ENCODE results near the gene PERCC1. TPM values are rescaled to one million over a fixed set of nuclear protein-coding genes. Genes with fewer than 3 reads are reported as not detected.

Gene PERCC1
- total RNA-seq, 1 experiment from 2014 or later: not detected

DNA sequence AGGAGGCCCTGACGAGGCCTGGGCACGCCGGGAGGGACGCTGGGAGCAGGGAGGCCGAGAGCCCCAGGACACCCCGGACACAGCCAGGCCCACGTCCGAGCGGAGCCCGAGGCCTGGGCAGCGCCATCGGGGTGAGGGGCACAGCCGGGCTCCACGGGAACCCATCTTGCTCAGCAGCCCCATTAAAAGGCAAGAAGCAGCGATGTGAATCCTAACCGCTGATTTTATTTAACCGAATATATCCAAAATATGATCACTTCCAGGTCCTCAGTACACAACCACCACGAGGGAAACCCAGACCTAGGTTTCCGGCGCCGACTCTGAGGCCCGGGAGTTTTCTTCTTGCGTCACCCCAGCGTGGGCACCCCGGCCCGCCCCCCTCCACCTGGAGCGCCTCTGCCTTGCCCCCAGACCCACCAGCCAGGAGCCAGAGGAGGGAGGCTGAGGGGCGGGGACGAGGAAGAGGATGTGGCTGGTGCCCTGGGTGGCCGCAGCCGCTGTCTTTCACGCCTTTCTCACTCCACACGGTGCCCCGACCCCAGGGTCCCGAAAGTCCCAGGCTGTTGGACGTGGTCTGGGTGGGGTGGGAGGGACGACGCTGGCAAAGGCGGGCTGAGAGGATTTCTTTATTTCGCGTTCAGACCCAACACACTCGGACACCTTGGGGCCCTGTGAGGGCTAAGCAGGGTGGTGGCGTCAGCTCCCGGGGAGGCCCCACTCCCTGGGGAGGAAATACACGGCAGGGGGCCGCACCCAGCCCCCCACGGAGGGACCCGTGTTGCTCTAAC lies 14.0 kb downstream of the PERCC1 start:
- DNase-seq (ENCODE audit: low read depth in 1 of 2, low spot score in 2 of 2): no peak
- no peaks in the 10 kb centered on the region for H3K4me1 ChIP-seq (replicated peaks)
- H3K36me3 ChIP-seq: 0 out of 2 replicates have a peak, but pooled peaks cover 7% of the 10 kb centered on the region
- no peak overlapping the region for H3K27ac ChIP-seq
- H3K27me3 ChIP-seq (replicated peaks): no peaks in the 10 kb centered on the region
- H3K9me3 ChIP-seq (replicated peaks): no peaks in the 10 kb centered on the region
- no peak overlapping the region for H3K4me3 ChIP-seq

DNA sequence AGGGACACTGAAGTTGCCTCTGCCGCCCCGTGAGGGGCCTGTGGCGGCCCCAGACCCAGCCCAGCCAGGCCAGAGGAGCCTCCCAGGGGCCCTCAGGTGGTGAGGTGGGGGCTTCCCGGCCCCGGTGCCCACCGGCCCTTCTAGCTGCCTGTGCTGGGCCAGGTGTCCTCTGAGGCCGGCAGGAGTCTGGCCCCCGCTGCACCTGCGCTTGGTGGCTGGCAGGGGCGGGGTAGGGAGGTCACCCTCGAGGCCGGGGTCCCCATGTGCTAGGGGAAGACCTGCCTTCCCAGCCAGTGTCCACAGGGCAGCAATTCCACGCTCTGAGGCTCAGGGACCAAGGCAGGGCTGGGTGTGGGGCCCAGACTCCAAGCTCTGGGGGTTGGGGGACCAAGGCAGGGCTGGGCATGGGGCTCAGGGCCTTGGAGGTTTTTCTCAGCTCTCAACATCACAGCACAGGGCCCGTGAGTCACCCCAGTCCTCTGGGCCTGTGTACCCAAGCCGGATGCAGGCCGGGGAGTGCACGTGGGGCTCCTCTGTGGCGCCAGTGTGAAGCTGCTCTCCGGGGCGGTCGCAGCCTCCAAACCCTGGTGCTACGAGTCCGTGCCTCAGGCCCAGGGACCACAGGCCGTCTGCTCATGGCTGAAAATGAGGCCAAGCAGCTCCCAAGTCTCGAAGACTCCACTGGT lies 14.8 kb downstream of the PERCC1 start:
- Histone ChIP-seq H3K9me3 (replicated peaks) (no peaks in the 10 kb centered on the region), H3K4me1 (replicated peaks) (no peaks in the 10 kb centered on the region), H3K4me3 (no peak overlapping the region), H3K27me3 (replicated peaks) (no peaks in the 10 kb centered on the region), H3K27ac (no peak overlapping the region), H3K36me3 (0 out of 2 replicates have a peak, but pooled peaks cover 7% of the 10 kb centered on the region)
- DNase-seq (ENCODE audit: low read depth in 1 of 2, low spot score in 2 of 2): no peak

DNA sequence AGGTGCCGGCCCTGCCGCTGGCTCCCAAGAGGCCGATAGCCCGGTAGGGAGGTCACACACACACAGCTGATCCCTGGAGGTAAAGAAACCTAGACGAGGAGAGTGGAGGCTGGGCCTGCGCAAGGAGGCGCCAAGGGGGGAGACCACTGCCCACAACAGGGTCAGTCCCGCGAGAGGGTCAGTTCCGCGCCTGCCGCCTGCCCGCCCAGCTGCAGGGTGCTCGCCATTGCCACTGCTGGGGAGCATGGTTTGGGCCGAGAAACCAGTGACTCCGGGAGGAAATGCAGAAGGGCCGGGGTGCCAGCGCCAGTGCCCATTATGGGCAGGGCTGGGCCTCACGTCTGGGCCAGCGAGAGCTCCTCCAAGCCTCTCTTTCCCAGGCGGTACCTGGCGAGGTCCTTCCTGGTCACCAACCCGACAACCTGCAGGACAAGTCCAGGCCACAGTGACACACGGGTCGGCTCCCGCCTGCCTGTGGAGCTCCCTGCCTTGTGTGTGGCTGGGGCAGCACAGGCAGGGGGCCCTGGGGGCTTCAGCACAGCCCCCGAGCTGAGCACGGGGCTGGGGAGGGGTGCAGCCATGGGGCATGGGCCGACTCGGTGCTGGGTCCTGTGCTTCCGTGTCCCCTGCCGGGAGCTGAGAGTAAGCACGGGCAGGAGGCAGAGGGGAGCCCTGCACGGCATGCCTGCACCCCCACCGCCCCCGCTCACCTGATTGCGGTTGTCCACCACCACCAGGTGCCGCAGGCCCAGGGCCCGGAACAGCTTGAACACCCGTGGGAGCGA lies 15.6 kb downstream of the PERCC1 start:
- no peak for DNase-seq (ENCODE audit: low read depth in 1 of 2, low spot score in 2 of 2)
- H3K36me3 ChIP-seq: 0 out of 2 replicates have a peak, but pooled peaks cover 7% of the 10 kb centered on the region
- H3K4me1 ChIP-seq (replicated peaks): no peaks in the 10 kb centered on the region
- no peak overlapping the region for H3K27ac ChIP-seq
- no peaks in the 10 kb centered on the region for H3K9me3 ChIP-seq (replicated peaks)
- no peak overlapping the region for H3K4me3 ChIP-seq
- no peaks in the 10 kb centered on the region for H3K27me3 ChIP-seq (replicated peaks)

DNA sequence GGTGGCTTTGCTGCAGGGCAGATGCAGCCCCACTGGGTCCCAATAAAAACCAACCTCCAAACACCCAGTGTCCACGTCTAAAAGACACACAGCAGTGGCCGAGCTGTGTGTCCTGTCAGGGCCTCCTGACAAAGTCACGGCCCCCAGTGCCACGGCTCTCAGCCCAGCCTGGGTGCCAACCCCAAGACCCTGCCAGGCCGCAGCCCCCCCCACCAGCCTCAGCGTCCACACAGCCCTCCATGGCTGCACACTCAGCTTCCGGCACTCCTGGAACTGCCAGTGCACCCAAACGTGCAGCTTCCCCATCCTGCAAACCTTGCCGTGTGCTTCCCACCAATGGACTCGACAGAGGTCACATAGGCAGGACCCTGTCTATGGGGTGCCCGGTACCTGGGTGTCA lies 17.1 kb downstream of the PERCC1 start:
- Histone ChIP-seq H3K9me3 (replicated peaks) (no peaks in the 10 kb centered on the region), H3K4me3 (no peak overlapping the region), H3K27me3 (replicated peaks) (no peaks in the 10 kb centered on the region), H3K27ac (no peak overlapping the region), H3K4me1 (replicated peaks) (no peaks in the 10 kb centered on the region), H3K36me3 (0 out of 2 replicates have a peak, but pooled peaks cover 7% of the 10 kb centered on the region)
- no peak for DNase-seq (ENCODE audit: low read depth in 1 of 2, low spot score in 2 of 2)

DNA sequence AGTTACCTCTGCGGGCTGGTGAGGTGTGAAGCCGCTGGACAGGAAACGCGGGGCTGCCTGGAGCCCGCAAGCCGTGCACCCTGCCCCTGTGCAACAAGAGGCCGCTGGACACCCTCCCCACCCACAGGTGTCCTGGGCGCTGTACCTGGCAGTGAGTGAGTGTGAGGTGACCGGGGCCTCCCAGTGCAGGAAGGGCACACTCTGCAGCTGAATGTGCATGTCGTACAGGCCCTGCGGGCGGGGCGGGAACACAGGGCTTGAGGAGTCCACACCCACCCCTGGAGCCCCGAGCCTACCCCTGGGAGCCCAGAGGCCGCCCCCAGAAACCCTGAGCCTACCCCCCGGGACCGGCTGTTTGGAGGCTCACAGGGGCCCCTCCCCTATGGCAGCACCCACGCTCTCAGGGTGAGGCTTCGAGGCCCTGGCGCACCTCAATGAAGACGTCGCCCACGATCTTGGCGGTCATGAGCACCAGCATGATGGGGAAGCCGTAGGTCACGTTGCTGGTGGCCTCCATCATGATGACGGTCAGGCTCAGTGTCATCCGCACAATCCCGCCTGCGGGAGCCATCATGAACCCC lies 17.7 kb downstream of the PERCC1 start:
- H3K27ac ChIP-seq: no peak overlapping the region
- no peak for DNase-seq (ENCODE audit: low read depth in 1 of 2, low spot score in 2 of 2)
- H3K27me3 ChIP-seq (replicated peaks): no peaks in the 10 kb centered on the region
- H3K4me3 ChIP-seq: no peak overlapping the region
- peaks cover 12% of the 10 kb centered on the region; the same call in 1 of the 2 replicates for H3K36me3 ChIP-seq
- no peaks in the 10 kb centered on the region for H3K9me3 ChIP-seq (replicated peaks)
- H3K4me1 ChIP-seq (replicated peaks): no peaks in the 10 kb centered on the region

DNA sequence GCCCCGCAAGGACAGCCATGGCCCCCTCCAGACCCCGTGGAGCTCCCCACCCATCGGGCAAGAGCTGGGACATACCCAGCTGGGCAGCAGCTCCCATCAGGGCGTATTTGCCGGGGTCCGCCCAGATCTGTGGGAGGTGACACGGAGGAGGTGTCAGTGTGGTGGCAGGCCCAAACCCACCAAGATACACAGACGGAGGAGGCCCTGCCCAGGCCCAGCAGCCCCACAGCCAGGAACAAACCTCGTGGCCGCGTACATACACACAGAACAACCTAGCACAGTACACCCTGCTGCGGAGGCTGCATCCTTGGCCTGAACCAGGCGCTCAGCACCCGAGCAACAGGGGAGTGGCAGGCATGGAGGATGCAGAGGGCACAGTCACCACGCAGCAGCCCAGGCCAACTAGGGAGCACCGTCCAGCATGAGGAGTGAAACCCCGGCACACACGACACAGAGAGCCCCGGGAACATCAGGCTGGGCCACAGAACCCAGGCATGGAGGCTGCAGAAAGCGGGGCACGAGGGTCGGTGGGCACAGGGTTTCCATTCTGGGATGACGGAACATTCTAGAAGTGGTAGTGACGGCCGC lies 18.4 kb downstream of the PERCC1 start:
- Histone ChIP-seq H3K27ac (no peak overlapping the region), H3K4me3 (no peak overlapping the region), H3K27me3 (replicated peaks) (no peaks in the 10 kb centered on the region), H3K36me3 (peaks cover 13% of the 10 kb centered on the region; the same call in 1 of the 2 replicates), H3K9me3 (replicated peaks) (no peaks in the 10 kb centered on the region), H3K4me1 (replicated peaks) (no peaks in the 10 kb centered on the region)
- no peak for DNase-seq (ENCODE audit: low read depth in 1 of 2, low spot score in 2 of 2)

DNA sequence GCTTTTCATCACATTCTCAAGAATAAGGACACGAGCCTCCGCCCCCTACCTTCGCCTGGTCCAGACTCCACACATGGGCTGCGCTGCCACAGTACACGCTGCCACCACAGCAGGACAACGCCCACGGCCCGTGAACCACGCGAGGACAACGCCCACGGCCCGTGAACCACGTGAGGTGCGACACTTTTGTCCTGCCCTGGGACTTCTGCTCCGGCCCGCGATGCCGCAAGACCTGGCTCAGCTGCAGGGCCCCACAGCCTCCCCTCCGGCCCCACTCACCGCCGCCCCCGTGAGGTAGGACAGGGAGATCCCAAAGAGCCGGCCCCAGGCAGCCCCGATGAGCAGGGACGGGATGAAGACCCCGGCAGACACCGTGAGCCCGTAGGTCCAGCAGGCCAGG lies 19.3 kb downstream of the PERCC1 start:
- Histone ChIP-seq H3K36me3 (peaks cover 13% of the 10 kb centered on the region; the same call in 1 of the 2 replicates), H3K27me3 (replicated peaks) (no peaks in the 10 kb centered on the region)

DNA sequence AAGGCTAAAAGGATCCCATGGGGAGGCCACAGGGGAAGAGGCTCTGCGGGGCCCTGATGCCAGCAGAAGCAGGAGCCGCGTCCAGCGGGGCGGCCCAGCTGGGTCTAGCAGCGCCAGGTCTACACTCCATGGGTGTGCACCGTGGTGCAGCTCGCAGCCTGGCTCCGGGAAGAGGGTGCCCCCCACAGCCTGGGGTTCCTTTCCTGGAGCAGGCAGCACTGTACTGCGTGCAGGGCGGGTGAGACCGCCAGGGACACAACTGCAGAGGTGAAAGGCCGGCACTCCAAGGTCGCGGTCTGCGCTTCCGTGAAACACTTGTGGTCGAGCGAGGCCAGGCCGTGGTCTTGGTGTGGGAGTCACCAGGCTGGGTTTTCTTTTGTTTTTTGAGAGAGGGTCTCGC lies 20.0 kb downstream of the PERCC1 start:
- Histone ChIP-seq H3K27me3 (replicated peaks) (no peaks in the 10 kb centered on the region), H3K9me3 (replicated peaks) (no peaks in the 10 kb centered on the region), H3K27ac (no peak overlapping the region), H3K36me3 (peaks cover 15% of the 10 kb centered on the region), H3K4me3 (no peak overlapping the region), H3K4me1 (replicated peaks) (no peaks in the 10 kb centered on the region)
- DNase-seq (ENCODE audit: low read depth in 1 of 2, low spot score in 2 of 2): no peak

More for the DNA sequence above, 19.3 kb downstream of the PERCC1 start:
- Histone ChIP-seq H3K4me3 (no peak overlapping the region), H3K27ac (no peak overlapping the region), H3K4me1 (replicated peaks) (no peaks in the 10 kb centered on the region), H3K9me3 (replicated peaks) (no peaks in the 10 kb centered on the region)
- DNase-seq (ENCODE audit: low read depth in 1 of 2, low spot score in 2 of 2): no peak

DNA sequence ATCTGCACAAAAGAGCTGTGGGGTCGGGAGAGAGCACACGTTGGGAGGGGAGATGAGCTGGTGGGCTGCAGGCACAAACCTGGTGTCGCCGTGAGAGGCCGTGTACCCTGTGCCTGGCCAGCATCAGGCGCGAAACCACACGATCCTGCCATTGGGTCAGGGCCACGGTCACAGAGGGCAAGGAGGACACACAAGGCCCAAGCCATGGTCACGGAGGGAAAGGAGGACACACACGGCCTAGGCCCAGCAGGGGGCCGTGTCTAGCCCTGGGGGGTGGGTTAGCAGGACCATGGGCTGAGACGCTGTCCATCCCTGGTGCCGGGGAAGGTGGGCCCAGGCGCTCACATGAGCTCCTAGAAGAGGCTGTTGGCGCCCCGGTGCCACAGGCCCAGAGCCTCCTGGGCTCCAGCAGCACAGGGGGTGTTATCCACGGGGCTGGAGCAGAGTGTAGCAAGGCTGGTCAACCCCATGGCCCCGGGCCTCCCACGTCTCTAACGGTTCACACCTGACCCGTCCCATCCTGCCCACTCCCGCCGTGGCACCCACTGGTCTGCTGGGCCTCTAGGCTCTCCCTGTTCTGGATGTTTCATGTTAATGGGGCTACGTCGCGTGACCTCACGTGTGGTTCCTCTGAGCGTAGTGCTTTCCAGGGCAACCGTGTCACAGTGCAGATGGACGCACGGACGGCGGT lies 21.0 kb downstream of the PERCC1 start:
- Histone ChIP-seq H3K9me3 (replicated peaks) (no peaks in the 10 kb centered on the region), H3K36me3 (peaks cover 11% of the 10 kb centered on the region), H3K4me1 (replicated peaks) (no peaks in the 10 kb centered on the region), H3K27ac (no peak overlapping the region), H3K27me3 (replicated peaks) (no peaks in the 10 kb centered on the region), H3K4me3 (no peak overlapping the region)
- no peak for DNase-seq (ENCODE audit: low read depth in 1 of 2, low spot score in 2 of 2)

DNA sequence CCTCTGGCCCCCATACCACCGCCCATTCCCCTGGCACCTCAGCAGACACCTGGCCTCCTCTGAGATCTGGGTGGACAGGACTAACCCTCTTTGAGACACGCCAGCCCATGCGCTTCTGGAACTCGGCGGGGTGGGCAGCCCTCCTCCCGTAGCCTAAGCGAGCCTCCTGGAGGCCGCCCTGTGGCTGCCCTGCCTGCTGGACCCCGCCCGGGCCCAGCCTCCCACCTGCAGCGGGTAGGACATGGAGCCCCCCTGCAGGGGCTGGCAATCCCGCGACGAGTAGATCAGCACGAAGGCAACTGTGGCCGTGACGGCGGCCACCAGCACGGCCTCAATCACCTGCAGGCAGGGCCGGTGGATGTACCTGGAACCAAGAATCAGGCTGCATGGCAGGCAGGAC lies 21.7 kb downstream of the PERCC1 start:
- Histone ChIP-seq H3K4me3 (no peak overlapping the region), H3K9me3 (replicated peaks) (no peaks in the 10 kb centered on the region), H3K36me3 (peaks cover 11% of the 10 kb centered on the region), H3K27ac (no peak overlapping the region), H3K4me1 (replicated peaks) (no peaks in the 10 kb centered on the region), H3K27me3 (replicated peaks) (no peaks in the 10 kb centered on the region)
- DNase-seq (ENCODE audit: low read depth in 1 of 2, low spot score in 2 of 2): no peak

DNA sequence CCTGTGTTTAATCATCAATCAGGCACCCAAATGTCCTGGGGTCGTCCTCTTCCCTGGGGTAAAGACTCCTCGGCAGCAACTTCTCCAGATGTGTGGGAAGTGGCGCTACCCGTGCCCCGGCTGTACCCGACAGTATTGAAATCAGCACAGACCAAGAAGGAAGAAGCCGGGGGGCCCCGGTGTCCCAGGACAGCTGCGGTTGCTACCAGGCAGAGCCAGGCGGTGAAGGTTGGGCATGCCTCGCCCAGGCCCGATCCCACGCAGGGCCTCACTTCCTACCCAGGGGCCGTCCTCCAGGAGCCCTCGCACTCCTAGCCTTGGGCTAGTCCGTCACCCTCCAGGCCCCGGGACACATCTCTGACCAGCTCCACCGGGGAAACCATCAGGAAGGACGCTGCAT lies 22.4 kb downstream of the PERCC1 start:
- no peaks in the 10 kb centered on the region for H3K27me3 ChIP-seq (replicated peaks)
- no peak for DNase-seq (ENCODE audit: low read depth in 1 of 2, low spot score in 2 of 2)
- H3K9me3 ChIP-seq (replicated peaks): no peaks in the 10 kb centered on the region
- no peaks in the 10 kb centered on the region for H3K4me1 ChIP-seq (replicated peaks)
- peaks cover 8% of the 10 kb centered on the region for H3K36me3 ChIP-seq
- H3K4me3 ChIP-seq: no peak overlapping the region
- H3K27ac ChIP-seq: no peak overlapping the region

DNA sequence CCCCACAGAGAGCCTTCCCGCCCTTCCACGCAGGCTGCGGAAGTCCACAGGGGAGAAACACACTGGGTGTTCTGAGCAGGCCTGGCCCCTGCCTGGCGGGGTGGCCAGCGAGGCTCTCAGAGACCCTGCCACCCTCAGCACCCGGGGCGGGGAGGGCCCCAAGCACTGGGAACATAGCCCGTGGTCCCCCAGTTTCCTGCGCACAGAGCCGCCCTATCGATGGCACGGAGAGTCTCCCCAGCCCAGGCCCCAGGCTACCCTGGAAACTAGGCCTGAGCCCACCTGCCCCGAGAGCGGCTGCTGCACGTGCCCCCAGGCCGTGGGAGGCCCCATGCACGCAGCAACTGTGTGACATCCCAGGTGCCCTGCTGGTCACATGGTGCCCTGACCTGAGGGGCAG lies 23.7 kb downstream of the PERCC1 start:
- H3K27ac ChIP-seq: no peak overlapping the region
- no peaks in the 10 kb centered on the region for H3K4me1 ChIP-seq (replicated peaks)
- H3K9me3 ChIP-seq (replicated peaks): no peaks in the 10 kb centered on the region
- H3K27me3 ChIP-seq (replicated peaks): no peaks in the 10 kb centered on the region
- no peak for DNase-seq (ENCODE audit: low read depth in 1 of 2, low spot score in 2 of 2)
- no peak overlapping the region for H3K4me3 ChIP-seq
- H3K36me3 ChIP-seq: peaks cover 11% of the 10 kb centered on the region

Data from SJSA1 (cell line).